AG04450 (cell line): ENCODE data around the gene SMAD6. TPM values are rescaled to one million over a fixed set of nuclear protein-coding genes. Genes with fewer than 3 reads are reported as not detected.
"Not testable (repeated sequence)": the region's sequence is repeated elsewhere in the genome, so short reads cannot be mapped to it uniquely, and the experiment has no call there.

Experiments
- CTCF ChIA-PET: fragments of 300-600, 350-600 bp; formaldehyde crosslinking; extraction: SDS; loops from one replicate; lab custom pipeline; 2022; ENCODE audit warnings: antibody characterized with exemption, inconsistent platforms; lab: Charles Lee
- POLR2A ChIA-PET: fragments of 350-600 bp; formaldehyde crosslinking; extraction: SDS; loops from one replicate; lab custom pipeline; 2021; ENCODE audit warnings: antibody characterized with exemption, inconsistent platforms; lab: Yijun Ruan, JAX
- DNase-seq: peaks from one replicate; pipeline ENCODE4 v3.0.0-alpha.2; 2011; ENCODE audit warnings: low read depth, low spot score
- H3K27ac ChIP-seq: one replicate; pipeline ENCODE4 v1.5.1; 2012; ENCODE audit warnings: low read depth, low read length, control low read depth
- H3K27me3 ChIP-seq: one replicate; pipeline ENCODE4 v1.6.0; 2012; ENCODE audit warnings: low read length; ENCODE audit not compliant: control insufficient read depth, insufficient read depth
- H3K4me3 ChIP-seq: 2 replicates; pipeline ENCODE4 v1.5.1; 2011; ENCODE audit warnings: mild to moderate bottlenecking, low read depth, low read length, control low read depth
- H3K9me3 ChIP-seq: 2 replicates; pipeline ENCODE4 v1.5.1; 2012; ENCODE audit warnings: low read length; ENCODE audit not compliant: control insufficient read depth, insufficient read depth
- polyA plus RNA-seq: library from polyadenylated mRNA; depleted of rRNA; stranded (reverse); fragments of >200 nt; gene quantifications from 2 replicates; pipeline ENCODE4 v1.2.3, GENCODE V29; 2011
- TF ChIP-seq, protein P1 (sequence below): IDR thresholded peaks from 2 replicates; pipeline ENCODE4 v1.5.1; 2011; ENCODE audit warnings: low read depth, low read length, control low read depth, inconsistent platforms

SMAD6 gene
- polyA plus RNA-seq, 1 experiment = 1.8 TPM

DNA sequence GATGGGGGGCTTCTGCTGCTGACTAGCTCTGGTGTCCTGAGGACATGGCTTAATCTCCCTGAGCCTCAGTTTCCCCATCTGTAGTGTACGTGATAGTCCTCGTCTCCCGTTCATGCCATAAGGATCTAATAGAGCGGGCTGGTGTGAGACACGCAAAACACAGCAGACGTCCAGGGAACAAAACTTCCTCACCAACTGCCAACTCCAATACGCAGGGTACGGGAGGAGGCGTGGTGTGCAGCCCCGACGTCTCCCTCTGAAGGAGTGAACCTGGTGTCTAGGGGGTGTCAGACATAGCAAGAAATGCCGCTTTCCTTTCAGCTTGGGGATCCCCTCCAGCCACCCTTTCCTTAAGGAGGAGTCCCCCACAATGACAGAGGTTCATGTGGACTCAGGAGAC, 55.0 kb downstream of the SMAD6 start:
- CTCF ChIA-PET = interaction anchor here (2.0 kb wide), 1 partner anchor 94 kb away, joined by 5 read pairs; no protein-coding TSS in a partner anchor
- DNase-seq = no peak
- Histone ChIP-seq H3K27ac (no peak overlapping the region), H3K4me3 (no peak overlapping the region), H3K9me3 (peaks cover 17% of the 10 kb centered on the region), H3K27me3 (no peaks in the 10 kb centered on the region)
- POLR2A ChIA-PET = no interaction called here
- TF ChIP-seq, protein P1, sequence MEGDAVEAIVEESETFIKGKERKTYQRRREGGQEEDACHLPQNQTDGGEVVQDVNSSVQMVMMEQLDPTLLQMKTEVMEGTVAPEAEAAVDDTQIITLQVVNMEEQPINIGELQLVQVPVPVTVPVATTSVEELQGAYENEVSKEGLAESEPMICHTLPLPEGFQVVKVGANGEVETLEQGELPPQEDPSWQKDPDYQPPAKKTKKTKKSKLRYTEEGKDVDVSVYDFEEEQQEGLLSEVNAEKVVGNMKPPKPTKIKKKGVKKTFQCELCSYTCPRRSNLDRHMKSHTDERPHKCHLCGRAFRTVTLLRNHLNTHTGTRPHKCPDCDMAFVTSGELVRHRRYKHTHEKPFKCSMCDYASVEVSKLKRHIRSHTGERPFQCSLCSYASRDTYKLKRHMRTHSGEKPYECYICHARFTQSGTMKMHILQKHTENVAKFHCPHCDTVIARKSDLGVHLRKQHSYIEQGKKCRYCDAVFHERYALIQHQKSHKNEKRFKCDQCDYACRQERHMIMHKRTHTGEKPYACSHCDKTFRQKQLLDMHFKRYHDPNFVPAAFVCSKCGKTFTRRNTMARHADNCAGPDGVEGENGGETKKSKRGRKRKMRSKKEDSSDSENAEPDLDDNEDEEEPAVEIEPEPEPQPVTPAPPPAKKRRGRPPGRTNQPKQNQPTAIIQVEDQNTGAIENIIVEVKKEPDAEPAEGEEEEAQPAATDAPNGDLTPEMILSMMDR = no peak

DNA sequence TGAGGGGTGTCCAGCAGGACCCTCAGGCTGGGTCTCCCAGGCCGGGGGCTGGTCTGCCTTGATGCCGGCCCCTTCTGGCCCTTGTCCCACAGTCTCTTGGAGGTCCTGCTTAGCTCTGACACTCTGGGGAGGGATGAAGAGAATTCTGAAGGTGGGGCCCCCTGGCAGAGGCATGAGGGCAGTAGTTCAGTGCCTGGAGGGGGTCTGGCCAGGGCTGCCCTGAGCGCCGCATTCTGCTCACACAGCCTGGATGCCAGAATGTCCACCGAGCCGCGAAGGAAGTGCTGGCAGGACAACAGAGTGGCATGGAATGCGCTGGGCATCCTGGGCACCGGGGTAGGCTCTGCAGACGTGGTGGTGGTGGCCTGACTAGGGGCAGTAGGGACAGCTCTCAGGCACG, 55.5 kb downstream of the SMAD6 start:
- Histone ChIP-seq H3K9me3 (peaks cover 17% of the 10 kb centered on the region), H3K27me3 (no peaks in the 10 kb centered on the region), H3K4me3 (no peak overlapping the region), H3K27ac (no peak overlapping the region)
- TF ChIP-seq, protein P1 = no peak
- no peak for DNase-seq
- ChIA-PET CTCF (no interaction called here), POLR2A (no interaction called here)

DNA sequence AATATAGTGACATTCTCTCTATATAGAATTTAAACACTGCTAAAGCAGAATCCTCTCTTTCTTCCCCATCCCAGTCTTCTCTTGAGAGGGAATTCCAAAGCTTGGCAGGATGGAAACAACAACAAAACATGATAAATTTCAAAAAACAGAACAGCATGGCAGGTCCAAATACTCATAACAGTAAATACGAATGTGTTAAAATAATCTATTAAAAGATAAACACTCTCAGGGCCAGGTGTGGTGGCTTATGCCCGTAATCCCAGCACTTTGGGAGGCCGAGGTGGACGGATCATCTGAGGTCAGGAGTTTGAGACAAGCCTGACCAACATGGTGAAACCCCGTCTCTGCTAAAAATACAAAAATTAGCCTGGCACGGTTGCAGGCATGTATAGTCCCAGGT, 56.2 kb downstream of the SMAD6 start:
- not testable (repeated sequence) for H3K27ac ChIP-seq, H3K4me3 ChIP-seq, H3K27me3 ChIP-seq, DNase-seq
- CTCF ChIA-PET = interaction anchor here (0.6 to 0.7 kb wide), 2 partner anchors 10 to 51 kb away, joined by 3 to 4 read pairs; no protein-coding TSS in a partner anchor
- POLR2A ChIA-PET = interaction anchor here (1.4 kb wide), 1 partner anchor 94 kb away, joined by 3 read pairs; no protein-coding TSS in a partner anchor
- peaks cover 17% of the 10 kb centered on the region for H3K9me3 ChIP-seq

DNA sequence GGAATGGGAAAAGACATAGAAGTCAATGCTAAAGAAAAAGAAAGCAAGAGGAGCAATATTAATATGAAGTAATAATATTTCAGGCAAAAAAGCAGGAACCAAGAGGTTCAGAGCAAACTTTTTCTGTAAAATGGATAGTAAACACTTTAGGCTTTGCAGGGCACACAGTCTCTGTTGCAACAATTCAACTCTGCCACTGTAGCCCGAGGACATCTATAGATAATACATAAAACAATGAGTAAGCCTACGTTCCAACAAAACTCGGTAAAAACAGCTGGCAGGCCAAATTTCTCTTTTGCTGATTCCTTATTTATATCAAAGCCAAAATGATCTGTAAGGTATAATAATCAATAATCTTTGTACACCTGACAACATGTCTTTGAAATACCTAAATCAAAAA, 56.8 kb downstream of the SMAD6 start:
- no peak overlapping the region for H3K4me3 ChIP-seq
- H3K27ac ChIP-seq = no peak overlapping the region
- no peaks in the 10 kb centered on the region for H3K27me3 ChIP-seq
- H3K9me3 ChIP-seq = peaks cover 17% of the 10 kb centered on the region
- DNase-seq = no peak
- TF ChIP-seq, protein P1 = no peak
- POLR2A ChIA-PET = interaction anchor here (1.4 kb wide), 1 partner anchor 93 kb away, joined by 3 read pairs; no protein-coding TSS in a partner anchor
- CTCF ChIA-PET = interaction anchor here (0.7 to 1.5 kb wide), 2 partner anchors 10 to 92 kb away, joined by 3 to 4 read pairs; no protein-coding TSS in a partner anchor

DNA sequence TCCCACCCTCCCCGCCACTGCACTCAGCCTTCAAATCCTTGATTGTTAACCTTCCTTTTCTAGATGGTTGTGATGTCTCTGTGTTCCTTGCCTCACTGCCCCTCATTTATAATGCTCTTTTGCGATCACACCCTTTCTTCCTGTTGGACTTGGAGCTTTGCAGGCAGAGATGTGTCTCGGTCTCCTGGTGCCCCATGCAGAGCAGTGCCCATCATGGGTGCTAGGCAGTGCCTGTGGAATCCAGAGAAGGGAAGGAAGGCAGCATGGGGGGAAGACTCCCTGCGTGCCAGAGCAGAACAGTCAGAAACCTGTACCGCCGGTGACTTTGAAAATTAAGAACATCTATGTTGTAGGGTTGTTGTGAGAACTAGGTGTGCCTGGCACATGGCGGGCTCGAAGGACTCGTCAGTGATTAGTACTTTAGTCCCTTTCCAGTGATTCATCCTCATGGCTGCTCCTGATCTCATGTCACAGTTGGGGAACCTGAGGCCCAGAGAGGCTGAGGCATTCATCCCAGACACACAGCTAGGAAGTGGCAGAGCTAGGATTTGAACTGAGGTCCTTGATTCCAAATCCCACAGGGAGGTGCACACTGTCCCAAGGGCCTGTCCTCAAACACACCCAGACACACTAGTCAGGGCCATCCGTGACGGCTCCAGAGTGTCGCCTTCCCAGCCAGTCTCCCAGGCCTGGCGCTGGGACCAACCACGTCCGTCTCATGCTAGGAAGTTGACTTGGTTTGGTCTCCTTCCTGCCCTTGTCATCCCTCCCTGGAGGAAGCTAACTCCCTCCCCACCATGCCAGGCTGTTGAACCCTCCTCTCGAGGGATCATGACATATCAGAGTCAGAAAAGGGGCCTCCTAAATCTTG, 58.3 kb downstream of the SMAD6 start:
- POLR2A ChIA-PET = no interaction called here
- no peak overlapping the region for H3K27ac ChIP-seq
- CTCF ChIA-PET = interaction anchor here (1.1 to 1.5 kb wide), 2 partner anchors 91 kb away, joined by 3 to 4 read pairs; no protein-coding TSS in a partner anchor

More for the DNA sequence above, 58.3 kb downstream of the SMAD6 start:
- TF ChIP-seq, protein P1 = no peak
- Histone ChIP-seq H3K4me3 (no peak overlapping the region), H3K27me3 (no peaks in the 10 kb centered on the region), H3K9me3 (peaks cover 10% of the 10 kb centered on the region)
- DNase-seq = no peak
